G401 (cell line): Measurements from ENCODE around the gene IL10RA. TPM values are rescaled to one million over a fixed set of nuclear protein-coding genes. Genes with fewer than 3 reads are reported as not detected.

Experiments used
- DNase-seq: peaks from one replicate; pipeline ENCODE4 v3.0.0-alpha.2; 2015; ENCODE audit warnings: low spot score
- in situ Hi-C: cut with HindIII; loops from 2 replicates; pipeline ENCODE4 v1.10.0; 2016; ENCODE audit warnings: low sequenced_read_pairs, mixed read lengths
- total RNA-seq: library from RNA; depleted of rRNA; stranded (reverse); fragments of >200 nt; shearing (Covaris generic); gene quantifications from 2 replicates; pipeline ENCODE4 v1.2.3, GENCODE V29; 2014

Gene IL10RA
- total RNA-seq, 1 experiment from 2014 or later, result not detected

DNA sequence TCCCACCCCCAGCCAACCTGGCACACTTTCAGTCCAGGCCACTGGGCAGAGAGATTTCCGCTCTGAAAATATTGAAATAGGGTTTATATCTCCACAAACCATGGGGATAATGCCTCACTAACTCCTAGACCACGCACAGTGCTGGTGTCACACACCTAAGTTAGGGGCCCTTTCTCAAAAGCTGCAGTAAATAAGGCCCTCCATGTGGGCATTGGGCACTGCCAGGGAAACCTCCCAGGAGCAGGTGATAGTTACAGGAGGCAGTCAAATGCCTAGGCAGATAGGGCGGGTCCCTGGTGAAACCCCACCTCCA is 3.1 kb upstream of the IL10RA start:
- in situ Hi-C loops, result no loop called here

DNA sequence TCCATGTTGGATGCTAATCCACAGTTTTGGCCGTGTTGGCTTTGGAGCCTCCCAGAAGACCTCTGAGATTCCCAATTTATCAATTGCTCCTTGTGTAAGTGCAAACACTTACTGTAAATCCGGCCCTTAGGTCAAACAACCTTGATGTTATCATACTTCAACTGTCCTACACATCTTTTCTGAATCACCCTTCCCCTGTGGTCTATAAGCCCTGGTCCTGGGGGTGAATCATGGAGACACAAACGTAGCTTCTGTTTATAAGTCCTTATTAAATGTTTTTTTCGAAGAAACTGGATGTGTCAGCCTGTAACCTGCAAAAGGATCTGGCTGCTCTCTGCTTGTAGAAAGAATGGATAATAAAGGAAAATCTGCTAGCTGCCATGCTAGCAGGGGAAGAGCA is 1.7 kb upstream of the IL10RA start:
- in situ Hi-C loops, result no loop called here
- no peak for DNase-seq

More for the DNA sequence above, 3.1 kb upstream of the IL10RA start:
- DNase-seq, result no peak

DNA sequence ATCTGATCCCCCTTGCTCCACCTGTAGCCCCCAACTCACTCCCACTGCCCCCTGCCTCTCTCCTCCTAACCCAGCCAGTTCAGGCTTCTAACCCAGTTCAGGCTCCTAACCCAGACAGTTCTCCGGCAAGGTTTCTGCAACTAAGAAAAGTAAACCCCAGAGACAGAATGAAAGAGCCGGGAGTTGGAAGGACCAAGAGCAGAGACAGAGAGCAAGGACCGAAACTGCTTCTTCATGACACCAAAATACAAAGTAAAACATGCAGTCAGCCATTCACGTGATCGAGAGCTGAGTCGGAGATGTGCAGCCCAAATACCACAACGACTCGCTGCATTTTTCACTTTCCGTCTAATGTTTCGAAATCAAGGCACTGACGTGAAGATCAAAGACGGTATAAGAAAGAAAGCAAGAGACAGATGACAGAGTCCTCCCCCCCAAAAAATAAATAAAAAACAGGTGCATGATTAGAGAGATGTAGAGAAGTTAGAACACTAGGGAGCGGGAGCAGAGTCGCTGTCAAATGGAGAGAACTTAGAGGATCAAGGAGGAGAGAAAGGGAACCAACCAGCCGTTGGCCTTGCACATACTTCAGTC is 884 bp downstream of the IL10RA start:
- DNase-seq, result no peak
- in situ Hi-C loops, result no loop called here

DNA sequence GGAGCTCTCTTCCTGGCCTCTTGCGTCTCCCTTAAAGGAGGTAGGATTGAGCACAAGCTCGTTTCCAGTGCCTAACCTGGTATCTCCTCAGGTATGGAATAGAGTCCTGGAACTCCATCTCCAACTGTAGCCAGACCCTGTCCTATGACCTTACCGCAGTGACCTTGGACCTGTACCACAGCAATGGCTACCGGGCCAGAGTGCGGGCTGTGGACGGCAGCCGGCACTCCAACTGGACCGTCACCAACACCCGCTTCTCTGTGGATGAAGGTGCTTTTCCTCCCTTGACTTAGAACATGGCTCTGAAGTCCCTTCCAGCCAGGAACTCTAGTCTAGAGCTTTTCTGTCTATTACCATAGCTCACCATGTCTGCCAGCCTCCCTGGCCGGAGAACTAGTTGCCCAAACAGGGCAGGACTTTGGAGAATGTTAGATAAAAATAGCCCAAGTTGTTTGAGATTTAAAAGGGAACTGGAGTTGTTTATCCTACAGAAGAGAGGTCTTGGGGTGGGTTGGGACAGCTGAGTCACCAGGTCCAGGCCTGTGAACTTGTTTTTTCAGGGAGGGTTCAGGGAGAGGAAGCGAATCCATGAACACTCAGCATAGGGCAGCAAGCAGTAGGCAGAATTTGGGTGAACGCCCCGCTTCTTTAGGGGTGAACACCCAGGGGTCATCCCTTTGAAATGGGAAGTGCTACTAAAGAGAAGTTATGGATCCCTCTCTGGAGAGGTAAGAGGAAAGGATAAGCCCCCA is 3.3 kb downstream of the IL10RA start:
- in situ Hi-C loops, result no loop called here
- no peak for DNase-seq

DNA sequence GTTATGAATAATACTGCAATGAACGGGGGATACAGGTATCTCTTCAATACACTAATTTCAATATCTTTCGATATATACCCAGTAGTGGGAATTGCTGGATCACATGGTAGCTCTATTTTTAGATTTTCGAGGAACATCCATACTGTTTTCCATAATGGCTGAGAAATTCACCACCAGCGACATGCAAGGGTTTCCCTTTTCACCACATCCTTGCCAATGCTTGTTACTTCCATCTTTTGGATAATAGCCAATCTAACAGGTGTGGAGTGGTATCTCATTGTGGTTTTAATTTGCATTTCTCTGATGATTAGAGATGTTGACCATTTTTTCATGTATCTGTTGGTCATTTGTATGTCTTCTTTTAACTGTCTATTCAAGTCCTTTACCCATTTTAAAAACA is 5.9 kb downstream of the IL10RA start:
- in situ Hi-C loops, result no loop called here
- no peak for DNase-seq

DNA sequence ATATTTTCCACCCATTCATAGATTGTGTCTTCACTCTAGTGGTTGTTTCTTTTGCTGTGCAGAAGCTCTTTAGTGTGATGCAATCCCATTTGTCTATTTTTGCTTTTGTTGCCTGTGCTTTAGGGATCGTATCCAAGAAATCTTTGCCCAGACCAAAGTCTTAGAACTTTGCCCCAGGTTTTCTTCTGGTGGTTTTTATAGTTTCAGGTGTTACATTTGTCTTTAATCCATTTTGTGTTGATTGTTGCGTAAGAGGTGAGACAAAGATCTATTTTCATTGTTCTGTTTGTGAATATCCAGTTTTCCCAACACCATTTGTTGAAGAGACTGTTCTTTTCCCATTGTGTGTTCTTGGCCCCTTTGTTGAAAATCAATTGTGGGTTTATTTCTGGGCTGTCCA is 6.4 kb downstream of the IL10RA start:
- DNase-seq, result no peak
- in situ Hi-C loops, result no loop called here

DNA sequence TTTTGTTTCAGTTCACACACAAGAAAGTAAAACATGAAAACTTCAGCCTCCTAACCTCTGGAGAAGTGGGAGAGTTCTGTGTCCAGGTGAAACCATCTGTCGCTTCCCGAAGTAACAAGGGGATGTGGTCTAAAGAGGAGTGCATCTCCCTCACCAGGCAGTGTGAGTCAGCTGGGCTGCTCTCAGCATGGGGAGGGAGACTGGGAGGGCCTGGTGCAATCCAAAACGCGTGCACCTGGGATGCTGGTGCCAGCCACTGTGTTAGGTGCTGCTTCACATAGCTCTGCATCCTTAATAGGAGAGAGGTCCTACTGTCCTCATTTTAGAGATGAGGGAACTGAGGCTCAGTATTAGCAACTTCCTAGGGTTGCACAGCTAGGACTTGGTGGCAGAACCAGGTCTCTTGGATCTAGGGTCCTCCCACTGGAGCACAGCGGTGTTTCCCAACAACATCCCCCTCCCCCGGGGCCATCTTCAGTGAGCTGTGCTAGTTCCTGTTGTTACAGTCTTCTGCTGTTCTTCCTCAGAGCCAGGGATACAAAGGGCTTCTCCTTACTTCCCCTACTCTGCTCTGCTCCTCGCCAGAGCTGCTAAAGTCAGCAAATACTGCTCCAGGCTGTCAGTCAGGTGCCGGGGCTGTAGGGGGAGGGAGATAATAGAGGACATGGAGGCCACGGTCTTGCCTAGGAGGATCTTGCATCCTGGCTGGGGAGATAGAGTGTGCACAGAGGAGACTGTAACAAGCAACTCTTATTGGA is 8.0 kb downstream of the IL10RA start:
- no peak for DNase-seq
- in situ Hi-C loops, result no loop called here

DNA sequence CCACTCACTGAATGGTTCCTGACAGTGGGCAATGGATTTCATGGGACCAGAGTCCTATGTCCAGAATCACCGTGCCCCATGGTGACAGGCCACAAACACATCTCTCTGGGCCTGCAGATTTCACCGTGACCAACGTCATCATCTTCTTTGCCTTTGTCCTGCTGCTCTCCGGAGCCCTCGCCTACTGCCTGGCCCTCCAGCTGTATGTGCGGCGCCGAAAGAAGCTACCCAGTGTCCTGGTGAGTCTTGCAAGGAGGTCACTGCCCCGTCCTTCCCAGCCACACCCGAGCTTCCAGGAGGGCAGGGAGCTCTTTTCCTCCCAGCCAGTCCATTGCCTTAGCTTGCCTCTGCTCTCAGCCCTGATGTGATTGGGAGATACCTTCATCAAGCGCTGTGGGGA is 9.3 kb downstream of the IL10RA start:
- in situ Hi-C loops, result no loop called here
- DNase-seq, result no peak

DNA sequence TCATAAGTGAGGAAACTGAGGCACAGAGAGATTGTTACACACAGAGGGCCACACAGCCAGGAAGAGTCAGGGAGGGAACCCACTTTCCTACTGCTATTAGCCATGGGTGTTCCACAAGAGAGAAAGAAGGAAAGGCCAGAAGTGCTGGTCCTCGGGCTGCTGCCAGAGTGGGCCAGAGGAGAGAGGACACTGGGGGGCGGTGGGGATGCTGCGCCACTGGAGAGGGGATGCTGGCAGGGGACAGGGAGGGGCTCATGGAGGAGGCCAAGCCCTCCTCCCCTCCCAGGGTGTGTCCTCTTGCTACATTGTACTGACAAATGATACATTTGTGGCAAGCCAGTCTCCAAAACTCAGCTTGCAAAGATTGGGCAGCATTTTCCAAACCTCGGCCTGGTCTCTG is 9.9 kb downstream of the IL10RA start:
- no peak for DNase-seq
- in situ Hi-C loops, result no loop called here

DNA sequence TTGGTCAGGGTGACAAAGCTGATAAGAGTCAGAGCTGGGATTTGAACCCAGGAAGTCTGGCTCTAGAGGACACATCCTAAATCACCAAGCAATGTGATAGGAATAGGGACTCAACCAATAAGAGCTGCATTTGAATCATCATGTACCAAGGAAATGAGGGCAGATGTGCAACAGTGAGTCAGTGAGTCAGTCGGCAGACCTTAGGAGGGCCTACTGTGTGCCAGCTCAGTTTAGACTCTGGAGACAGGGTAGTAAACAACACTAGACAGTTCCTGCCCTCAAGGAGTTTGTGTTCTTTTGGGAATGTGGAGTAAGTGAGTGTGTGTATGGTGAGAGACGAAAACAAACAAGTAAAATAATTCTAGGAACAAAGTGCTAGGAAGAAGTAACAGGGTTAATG is 11.2 kb downstream of the IL10RA start:
- in situ Hi-C loops, result no loop called here
- DNase-seq, result no peak

DNA sequence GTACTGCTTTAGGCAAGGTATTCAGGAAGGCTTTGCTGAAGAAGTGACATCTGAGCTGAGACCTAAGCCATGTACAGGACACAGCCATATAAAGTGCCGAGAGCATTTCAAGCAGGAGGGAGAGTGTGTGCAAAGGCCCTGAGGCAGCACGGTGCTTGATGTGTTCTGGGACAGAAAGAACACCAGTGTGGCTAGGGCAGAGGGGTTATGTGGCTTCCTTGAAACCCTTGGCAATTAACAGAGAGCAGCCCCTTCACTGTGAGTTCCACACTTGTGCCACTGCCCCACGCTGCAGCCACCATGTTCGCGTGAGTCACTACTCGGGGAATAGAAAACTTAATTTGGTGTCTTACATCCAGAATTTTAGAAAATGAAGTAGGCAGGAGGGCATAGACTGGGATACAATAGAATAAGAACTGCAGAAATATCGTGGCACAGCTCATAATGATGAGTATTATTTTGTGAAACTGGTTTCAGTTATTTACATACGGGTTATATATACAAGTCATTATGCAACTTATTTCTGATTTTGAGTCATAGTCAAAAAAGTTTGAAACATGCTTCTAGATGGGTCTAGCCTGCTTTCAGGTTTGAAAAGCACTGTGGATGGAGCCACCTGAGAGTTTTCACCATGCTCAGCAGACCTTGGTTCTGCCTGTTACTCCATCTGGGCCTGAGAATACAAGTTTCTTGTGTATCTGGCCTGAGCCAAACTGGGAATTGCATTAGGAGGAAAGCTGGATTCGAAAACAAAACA is 11.8 kb downstream of the IL10RA start:
- in situ Hi-C loops, result no loop called here
- DNase-seq, result no peak

DNA sequence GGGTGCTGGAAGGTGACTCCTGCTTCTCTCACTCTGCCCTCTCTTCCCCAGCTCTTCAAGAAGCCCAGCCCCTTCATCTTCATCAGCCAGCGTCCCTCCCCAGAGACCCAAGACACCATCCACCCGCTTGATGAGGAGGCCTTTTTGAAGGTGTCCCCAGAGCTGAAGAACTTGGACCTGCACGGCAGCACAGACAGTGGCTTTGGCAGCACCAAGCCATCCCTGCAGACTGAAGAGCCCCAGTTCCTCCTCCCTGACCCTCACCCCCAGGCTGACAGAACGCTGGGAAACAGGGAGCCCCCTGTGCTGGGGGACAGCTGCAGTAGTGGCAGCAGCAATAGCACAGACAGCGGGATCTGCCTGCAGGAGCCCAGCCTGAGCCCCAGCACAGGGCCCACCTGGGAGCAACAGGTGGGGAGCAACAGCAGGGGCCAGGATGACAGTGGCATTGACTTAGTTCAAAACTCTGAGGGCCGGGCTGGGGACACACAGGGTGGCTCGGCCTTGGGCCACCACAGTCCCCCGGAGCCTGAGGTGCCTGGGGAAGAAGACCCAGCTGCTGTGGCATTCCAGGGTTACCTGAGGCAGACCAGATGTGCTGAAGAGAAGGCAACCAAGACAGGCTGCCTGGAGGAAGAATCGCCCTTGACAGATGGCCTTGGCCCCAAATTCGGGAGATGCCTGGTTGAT is 12.6 kb downstream of the IL10RA start:
- in situ Hi-C loops, result no loop called here
- no peak for DNase-seq

DNA sequence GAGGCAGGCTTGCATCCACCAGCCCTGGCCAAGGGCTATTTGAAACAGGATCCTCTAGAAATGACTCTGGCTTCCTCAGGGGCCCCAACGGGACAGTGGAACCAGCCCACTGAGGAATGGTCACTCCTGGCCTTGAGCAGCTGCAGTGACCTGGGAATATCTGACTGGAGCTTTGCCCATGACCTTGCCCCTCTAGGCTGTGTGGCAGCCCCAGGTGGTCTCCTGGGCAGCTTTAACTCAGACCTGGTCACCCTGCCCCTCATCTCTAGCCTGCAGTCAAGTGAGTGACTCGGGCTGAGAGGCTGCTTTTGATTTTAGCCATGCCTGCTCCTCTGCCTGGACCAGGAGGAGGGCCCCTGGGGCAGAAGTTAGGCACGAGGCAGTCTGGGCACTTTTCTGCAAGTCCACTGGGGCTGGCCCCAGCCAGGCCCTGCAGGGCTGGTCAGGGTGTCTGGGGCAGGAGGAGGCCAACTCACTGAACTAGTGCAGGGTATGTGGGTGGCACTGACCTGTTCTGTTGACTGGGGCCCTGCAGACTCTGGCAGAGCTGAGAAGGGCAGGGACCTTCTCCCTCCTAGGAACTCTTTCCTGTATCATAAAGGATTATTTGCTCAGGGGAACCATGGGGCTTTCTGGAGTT is 13.3 kb downstream of the IL10RA start:
- no peak for DNase-seq
- in situ Hi-C loops, result no loop called here

DNA sequence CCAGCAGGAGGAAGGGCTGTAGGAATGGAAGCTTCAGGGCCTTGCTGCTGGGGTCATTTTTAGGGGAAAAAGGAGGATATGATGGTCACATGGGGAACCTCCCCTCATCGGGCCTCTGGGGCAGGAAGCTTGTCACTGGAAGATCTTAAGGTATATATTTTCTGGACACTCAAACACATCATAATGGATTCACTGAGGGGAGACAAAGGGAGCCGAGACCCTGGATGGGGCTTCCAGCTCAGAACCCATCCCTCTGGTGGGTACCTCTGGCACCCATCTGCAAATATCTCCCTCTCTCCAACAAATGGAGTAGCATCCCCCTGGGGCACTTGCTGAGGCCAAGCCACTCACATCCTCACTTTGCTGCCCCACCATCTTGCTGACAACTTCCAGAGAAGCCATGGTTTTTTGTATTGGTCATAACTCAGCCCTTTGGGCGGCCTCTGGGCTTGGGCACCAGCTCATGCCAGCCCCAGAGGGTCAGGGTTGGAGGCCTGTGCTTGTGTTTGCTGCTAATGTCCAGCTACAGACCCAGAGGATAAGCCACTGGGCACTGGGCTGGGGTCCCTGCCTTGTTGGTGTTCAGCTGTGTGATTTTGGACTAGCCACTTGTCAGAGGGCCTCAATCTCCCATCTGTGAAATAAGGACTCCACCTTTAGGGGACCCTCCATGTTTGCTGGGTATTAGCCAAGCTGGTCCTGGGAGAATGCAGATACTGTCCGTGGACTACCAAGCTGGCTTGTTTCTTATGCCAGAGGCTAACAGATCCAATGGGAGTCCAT is 14.1 kb downstream of the IL10RA start:
- in situ Hi-C loops, result no loop called here

DNA sequence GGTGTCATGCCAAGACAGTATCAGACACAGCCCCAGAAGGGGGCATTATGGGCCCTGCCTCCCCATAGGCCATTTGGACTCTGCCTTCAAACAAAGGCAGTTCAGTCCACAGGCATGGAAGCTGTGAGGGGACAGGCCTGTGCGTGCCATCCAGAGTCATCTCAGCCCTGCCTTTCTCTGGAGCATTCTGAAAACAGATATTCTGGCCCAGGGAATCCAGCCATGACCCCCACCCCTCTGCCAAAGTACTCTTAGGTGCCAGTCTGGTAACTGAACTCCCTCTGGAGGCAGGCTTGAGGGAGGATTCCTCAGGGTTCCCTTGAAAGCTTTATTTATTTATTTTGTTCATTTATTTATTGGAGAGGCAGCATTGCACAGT is 14.6 kb downstream of the IL10RA start:
- in situ Hi-C loops, result no loop called here

More for the DNA sequence above, 14.1 kb downstream of the IL10RA start:
- no peak for DNase-seq

DNA sequence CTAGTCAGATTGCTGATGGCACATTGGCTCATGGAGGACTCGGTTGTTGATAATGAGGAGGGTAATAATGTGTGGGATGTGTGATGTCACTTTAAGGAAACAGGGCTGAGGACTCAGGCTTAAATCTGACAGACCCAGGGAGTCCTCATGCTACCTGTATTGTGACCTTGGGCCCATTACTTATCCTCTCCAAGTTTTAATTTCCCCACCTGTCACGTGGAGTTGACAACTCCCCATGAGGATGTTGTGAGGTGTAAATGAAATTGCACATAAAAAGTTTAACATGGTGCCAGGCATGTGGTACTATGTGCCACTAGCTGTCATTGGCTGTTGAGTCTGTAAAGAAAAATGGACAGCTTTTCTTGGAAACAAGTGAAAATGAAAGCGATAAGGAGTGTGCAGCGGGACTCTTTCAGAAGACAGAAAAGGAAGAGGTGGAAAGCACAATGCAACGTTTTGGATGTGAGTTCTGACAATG is 15.3 kb downstream of the IL10RA start:
- in situ Hi-C loops, result no loop called here
- no peak for DNase-seq

More for the DNA sequence above, 14.6 kb downstream of the IL10RA start:
- no peak for DNase-seq

DNA sequence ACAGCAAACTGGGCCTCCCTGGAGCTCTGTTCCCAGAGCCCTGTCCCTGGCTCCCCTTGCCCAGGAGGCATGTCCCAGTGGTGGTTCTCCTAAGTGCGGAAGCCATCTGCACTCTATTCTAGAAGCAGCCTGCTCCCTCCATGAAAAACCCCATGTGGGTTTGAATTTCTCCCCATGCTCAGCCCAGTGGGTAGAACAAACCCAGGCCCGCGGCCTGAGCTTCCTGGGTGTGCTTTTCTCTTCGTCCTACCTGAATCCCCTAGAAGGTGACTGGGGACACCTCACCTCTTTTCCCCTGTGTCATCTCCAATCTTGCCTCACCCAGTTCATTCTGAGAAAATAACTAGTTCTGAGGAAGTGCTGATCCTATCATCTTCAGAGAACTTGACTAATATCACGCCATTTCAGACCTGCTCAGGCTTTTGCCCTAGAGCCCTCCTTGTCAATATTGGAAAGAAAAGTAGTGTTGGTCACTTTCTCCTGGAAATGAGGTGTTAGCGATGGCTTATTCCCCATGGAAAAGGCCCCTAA is 15.9 kb downstream of the IL10RA start:
- no peak for DNase-seq
- in situ Hi-C loops, result no loop called here
